ENCODE data around the gene MDK. TPM values are rescaled to one million over a fixed set of nuclear protein-coding genes. Genes with fewer than 3 reads are reported as not detected.

MDK gene
- total and polyA plus RNA-seq, 8 donors: 4.3 to 84.4 (median 21.9) TPM

DNA sequence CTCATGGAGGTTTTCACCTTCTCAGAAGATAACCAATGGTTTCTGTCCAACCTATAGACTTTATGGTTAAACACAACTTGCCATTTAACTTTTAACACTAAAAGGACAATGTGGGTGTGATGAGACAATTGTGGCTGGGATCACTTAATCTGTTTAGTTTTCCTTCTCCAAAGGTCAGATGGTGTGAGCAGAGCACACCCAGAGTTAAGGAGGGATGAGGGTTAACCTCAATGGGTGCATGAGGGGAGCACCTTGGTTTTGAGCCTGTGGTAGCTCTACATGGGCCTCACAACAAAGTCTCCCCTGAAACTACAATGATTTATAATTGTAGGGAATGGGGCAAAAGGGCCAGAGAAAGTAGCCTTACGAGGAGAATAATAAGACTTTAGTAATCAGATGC is 39.0 kb downstream of the MDK start:
- DNase-seq (no peak), FAIRE-seq (no peak), ATAC-seq (no peak)
- 94 to 100% methylated on average over 1 of the region's 1 CpG for WGBS, 2 donors
- Histone ChIP-seq H3K27me3 (no peaks in the 10 kb centered on the region), H3K9me3 (no peaks in the 10 kb centered on the region), H3K4me3 (no peak overlapping the region), H3K36me3 (peaks cover 0 to 20% (median 0%) of the 10 kb centered on the region in 3 donors), H3K4me1 (no peaks in the 10 kb centered on the region), H3K27ac (no peak overlapping the region)
- no peak for TF ChIP-seq CTCF (IDR thresholded peaks at IDR 0.05)
- intact Hi-C loops (cut with DNase I): no loop called here

- DNase-seq: no peak
- Histone ChIP-seq H3K9me3 (no peaks in the 10 kb centered on the region), H3K27me3 (no peaks in the 10 kb centered on the region), H3K27ac (no peak overlapping the region), H3K4me1 (no peaks in the 10 kb centered on the region), H3K4me3 (no peak overlapping the region), H3K36me3 (peaks cover 0 to 14% (median 0%) of the 10 kb centered on the region in 3 donors)
- no peak for ATAC-seq
- TF ChIP-seq CTCF (IDR thresholded peaks at IDR 0.05): no peak
- no peak for FAIRE-seq
- intact Hi-C loops (cut with DNase I): no loop called here
- 81 to 84% methylated on average over 8 of the region's 8 CpGs for WGBS, 2 donors
Observed at GRCh38 chr11:46421257-46421880, 39.9 kb downstream of the MDK start.

GRCh38 chr11:46422588-46422987 is 41.1 kb downstream of the MDK start:
- H3K27me3 ChIP-seq: no peaks in the 10 kb centered on the region
- DNase-seq (no peak), FAIRE-seq (no peak), ATAC-seq (no peak)
- WGBS, 2 donors: 78 to 82% methylated on average over 7 of the region's 7 CpGs
- intact Hi-C loops (cut with DNase I): no loop called here
- no peaks in the 10 kb centered on the region for H3K4me1 ChIP-seq
- peaks cover 0 to 9% (median 0%) of the 10 kb centered on the region in 3 donors for H3K36me3 ChIP-seq
- H3K27ac ChIP-seq: no peak overlapping the region
- no peak overlapping the region for H3K4me3 ChIP-seq
- no peak for TF ChIP-seq CTCF (IDR thresholded peaks at IDR 0.05)
- no peaks in the 10 kb centered on the region for H3K9me3 ChIP-seq

GRCh38 chr11:46426233-46426991 is 44.9 kb downstream of the MDK start:
- no peak for DNase-seq
- intact Hi-C loops (cut with DNase I): no loop called here
- no peaks in the 10 kb centered on the region for H3K9me3 ChIP-seq
- no peaks in the 10 kb centered on the region for H3K27me3 ChIP-seq
- FAIRE-seq: no peak
- TF ChIP-seq CTCF (IDR thresholded peaks at IDR 0.05): no peak
- H3K4me1 ChIP-seq: no peaks in the 10 kb centered on the region
- no peak overlapping the region for H3K27ac ChIP-seq
- peaks cover 0 to 13% (median 0%) of the 10 kb centered on the region in 3 donors for H3K36me3 ChIP-seq
- no peak for ATAC-seq
- no peak overlapping the region for H3K4me3 ChIP-seq
- 87 to 89% methylated on average over 4 of the region's 4 CpGs for WGBS, 2 donors

- DNase-seq (no peak), ATAC-seq (no peak), FAIRE-seq (no peak)
- Histone ChIP-seq H3K36me3 (peaks cover 0 to 12% (median 0%) of the 10 kb centered on the region in 3 donors), H3K27me3 (no peaks in the 10 kb centered on the region), H3K4me3 (no peak overlapping the region), H3K4me1 (no peaks in the 10 kb centered on the region), H3K9me3 (no peaks in the 10 kb centered on the region), H3K27ac (no peak overlapping the region)
- TF ChIP-seq CTCF (IDR thresholded peaks at IDR 0.05): no peak
- intact Hi-C loops (cut with DNase I): no loop called here
- 88 to 89% methylated on average over 9 of the region's 9 CpGs for WGBS, 2 donors
Observed at GRCh38 chr11:46427364-46427763, 45.9 kb downstream of the MDK start.

All from pancreas (tissue), 10 donors.